Stimulated activated memory B cell treated with anti-CD40 and anti-IgM and Interleukin-4, amounts not matched to agents 10 μg/mL and 1 μg/mL and 100 μg/mL, for 72 hours (primary cell): ENCODE data around the gene CTTNBP2.
A peak's percentile ranks its signal among the peaks of the same experiment; 100 is the strongest.

Experiments used
- ATAC-seq: fragments of 150-1000 bp; cut with Tn5 transposase; 2 replicates; pipeline ENCODE4 v1.10.0; 2021
- H3K27ac Mint-ChIP-seq: one replicate; pipeline ENCODE4 v1.8.0; 2022; ENCODE audit warnings: mild to moderate bottlenecking, mixed read lengths
- H3K27me3 Mint-ChIP-seq: one replicate; pipeline ENCODE4 v1.8.0; 2022; ENCODE audit warnings: mixed read lengths
- H3K36me3 Mint-ChIP-seq: one replicate; pipeline ENCODE4 v1.8.0; 2022; ENCODE audit warnings: mixed read lengths
- H3K4me1 Mint-ChIP-seq: one replicate; pipeline ENCODE4 v1.8.0; 2022; ENCODE audit warnings: mixed read lengths
- H3K4me3 Mint-ChIP-seq: one replicate; pipeline ENCODE4 v1.8.0; 2022; ENCODE audit warnings: mild to moderate bottlenecking, moderate library complexity, mixed read lengths
- H3K9me3 Mint-ChIP-seq: one replicate; pipeline ENCODE4 v1.8.0; 2022; ENCODE audit warnings: mixed read lengths

Gene CTTNBP2

DNA sequence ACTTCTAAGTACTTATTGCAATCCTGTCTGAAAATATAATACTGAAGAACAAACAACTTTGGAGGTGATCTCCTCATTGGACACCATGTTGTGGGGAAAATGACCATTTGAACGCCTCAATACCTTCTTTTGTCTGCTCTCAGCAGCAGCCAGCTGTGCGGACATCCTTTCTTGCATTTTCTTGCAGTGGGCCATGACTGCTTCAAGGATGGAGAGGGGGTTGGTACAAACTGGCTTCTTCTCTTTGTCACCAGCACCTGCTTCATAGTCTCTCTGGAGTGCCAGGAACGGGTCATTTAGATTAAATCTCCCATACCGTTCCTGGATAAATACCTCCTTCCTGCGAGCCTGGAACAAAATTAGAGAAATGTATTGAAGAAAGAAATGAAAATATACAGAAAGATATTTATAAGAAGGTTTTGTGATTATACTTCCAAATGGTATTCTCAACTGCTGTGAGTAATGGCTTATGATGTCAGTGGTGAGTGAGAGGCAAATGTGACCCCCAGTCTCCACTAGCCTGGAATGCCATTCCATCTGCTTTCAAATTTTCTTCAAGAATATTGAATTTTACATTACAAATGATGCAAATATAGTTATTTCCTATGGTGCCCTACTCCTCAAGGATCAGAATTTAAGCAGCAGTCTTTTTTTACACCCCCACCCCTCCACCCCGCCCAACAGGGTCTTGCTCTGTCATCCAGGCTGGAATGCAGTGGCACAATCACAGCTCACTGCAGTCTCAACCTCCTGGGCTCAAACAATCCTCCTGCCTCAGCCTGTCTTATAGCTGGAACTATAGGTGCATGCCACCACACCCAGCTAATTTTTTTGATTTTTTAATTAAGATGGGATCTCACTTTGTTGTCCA is 62.4 kb downstream of the CTTNBP2 start:
- H3K27me3 Mint-ChIP-seq, result no peaks in the 10 kb centered on the region
- no peak for ATAC-seq
- H3K36me3 Mint-ChIP-seq, result no peaks in the 10 kb centered on the region
- no peaks in the 10 kb centered on the region for H3K9me3 Mint-ChIP-seq
- H3K4me1 Mint-ChIP-seq, result no peaks in the 10 kb centered on the region
- H3K27ac Mint-ChIP-seq, result no peak overlapping the region
- H3K4me3 Mint-ChIP-seq, result no peak overlapping the region

GRCh38 chr7:117809958-117810357 is 63.3 kb downstream of the CTTNBP2 start:
- Mint-ChIP-seq H3K27me3 (no peaks in the 10 kb centered on the region), H3K4me1 (no peaks in the 10 kb centered on the region), H3K4me3 (no peak overlapping the region), H3K36me3 (no peaks in the 10 kb centered on the region), H3K27ac (no peak overlapping the region), H3K9me3 (no peaks in the 10 kb centered on the region)
- ATAC-seq, result no peak

- Mint-ChIP-seq H3K4me1 (no peaks in the 10 kb centered on the region), H3K36me3 (no peaks in the 10 kb centered on the region), H3K4me3 (no peak overlapping the region), H3K27me3 (no peaks in the 10 kb centered on the region), H3K27ac (no peak overlapping the region), H3K9me3 (no peaks in the 10 kb centered on the region)
- ATAC-seq, result no peak
Observed at GRCh38 chr7:117808910-117809705, 64.1 kb downstream of the CTTNBP2 start.

- no peaks in the 10 kb centered on the region for H3K27me3 Mint-ChIP-seq
- no peak for ATAC-seq
- H3K36me3 Mint-ChIP-seq, result no peaks in the 10 kb centered on the region
- H3K9me3 Mint-ChIP-seq, result no peaks in the 10 kb centered on the region
- H3K4me3 Mint-ChIP-seq, result no peak overlapping the region
- H3K27ac Mint-ChIP-seq, result no peak overlapping the region
- no peaks in the 10 kb centered on the region for H3K4me1 Mint-ChIP-seq
Observed at GRCh38 chr7:117808341-117808757, 64.9 kb downstream of the CTTNBP2 start.

- Mint-ChIP-seq H3K27ac (no peak overlapping the region), H3K9me3 (no peaks in the 10 kb centered on the region), H3K36me3 (no peaks in the 10 kb centered on the region), H3K4me1 (no peaks in the 10 kb centered on the region), H3K27me3 (no peaks in the 10 kb centered on the region), H3K4me3 (no peak overlapping the region)
- no peak for ATAC-seq
Observed at GRCh38 chr7:117807676-117808075, 65.6 kb downstream of the CTTNBP2 start.

GRCh38 chr7:117806011-117806410 is 67.2 kb downstream of the CTTNBP2 start:
- Mint-ChIP-seq H3K27me3 (no peaks in the 10 kb centered on the region), H3K4me3 (no peak overlapping the region), H3K4me1 (no peaks in the 10 kb centered on the region), H3K36me3 (no peaks in the 10 kb centered on the region), H3K27ac (no peak overlapping the region), H3K9me3 (no peaks in the 10 kb centered on the region)
- no peak for ATAC-seq

DNA sequence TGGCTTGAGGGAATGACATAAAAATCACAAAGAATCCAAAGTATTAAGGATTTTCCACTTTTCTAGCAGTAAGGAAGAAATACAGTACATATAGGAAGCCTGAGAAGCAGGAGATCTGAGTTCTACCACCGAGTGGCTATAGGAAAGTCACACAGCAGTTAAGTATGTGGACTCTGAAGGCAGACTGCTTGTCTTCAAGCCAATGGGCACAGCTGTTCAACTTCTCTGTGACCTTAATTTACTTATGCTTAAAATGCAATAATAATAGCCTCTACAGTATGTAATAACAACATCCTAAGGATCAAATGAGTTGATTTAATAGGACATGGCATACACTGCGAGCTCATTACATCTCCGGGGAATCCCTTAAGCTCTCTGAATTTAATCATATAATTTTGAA is 68.0 kb downstream of the CTTNBP2 start:
- ATAC-seq, result no peak
- H3K27me3 Mint-ChIP-seq, result no peaks in the 10 kb centered on the region
- H3K4me3 Mint-ChIP-seq, result no peak overlapping the region
- no peaks in the 10 kb centered on the region for H3K4me1 Mint-ChIP-seq
- no peaks in the 10 kb centered on the region for H3K9me3 Mint-ChIP-seq
- H3K27ac Mint-ChIP-seq, result no peak overlapping the region
- H3K36me3 Mint-ChIP-seq, result no peaks in the 10 kb centered on the region

GRCh38 chr7:117803476-117803875 is 69.8 kb downstream of the CTTNBP2 start:
- ATAC-seq, result no peak
- no peak overlapping the region for H3K27ac Mint-ChIP-seq
- no peaks in the 10 kb centered on the region for H3K27me3 Mint-ChIP-seq
- H3K9me3 Mint-ChIP-seq, result no peaks in the 10 kb centered on the region
- no peaks in the 10 kb centered on the region for H3K4me1 Mint-ChIP-seq
- H3K36me3 Mint-ChIP-seq, result no peaks in the 10 kb centered on the region
- no peak overlapping the region for H3K4me3 Mint-ChIP-seq

GRCh38 chr7:117802660-117803059 is 70.6 kb downstream of the CTTNBP2 start:
- H3K27ac Mint-ChIP-seq, result no peak overlapping the region
- H3K9me3 Mint-ChIP-seq, result no peaks in the 10 kb centered on the region
- H3K4me1 Mint-ChIP-seq, result no peaks in the 10 kb centered on the region
- H3K36me3 Mint-ChIP-seq, result no peaks in the 10 kb centered on the region
- H3K27me3 Mint-ChIP-seq, result peaks cover 2% of the 10 kb centered on the region
- no peak overlapping the region for H3K4me3 Mint-ChIP-seq
- ATAC-seq, result no peak

GRCh38 chr7:117800841-117801240 is 72.4 kb downstream of the CTTNBP2 start:
- Mint-ChIP-seq H3K4me1 (no peaks in the 10 kb centered on the region), H3K27ac (no peak overlapping the region), H3K4me3 (no peak overlapping the region), H3K36me3 (no peaks in the 10 kb centered on the region), H3K9me3 (no peaks in the 10 kb centered on the region), H3K27me3 (peaks cover 9% of the 10 kb centered on the region)
- no peak for ATAC-seq

DNA sequence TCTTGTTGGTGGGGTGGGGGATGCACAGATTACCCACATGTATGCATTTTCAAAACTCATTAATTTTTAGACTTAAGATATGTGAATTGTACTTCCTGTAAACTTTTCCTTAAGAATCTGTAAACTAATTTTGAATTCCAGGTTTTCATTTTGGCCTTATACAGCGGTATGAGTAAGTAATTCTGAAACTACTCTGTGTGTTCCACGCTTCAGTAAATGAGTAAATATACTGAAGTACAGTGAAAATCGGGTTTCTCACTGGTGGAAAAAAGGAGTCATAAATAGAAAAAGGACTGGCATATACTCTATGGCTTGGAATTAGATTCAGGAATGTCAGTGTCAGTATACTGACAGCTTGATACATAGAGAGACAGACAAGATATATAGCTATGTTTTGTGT is 72.8 kb downstream of the CTTNBP2 start:
- Mint-ChIP-seq H3K27ac (no peak overlapping the region), H3K4me1 (no peaks in the 10 kb centered on the region), H3K9me3 (no peaks in the 10 kb centered on the region), H3K36me3 (no peaks in the 10 kb centered on the region), H3K27me3 (peaks cover 9% of the 10 kb centered on the region), H3K4me3 (no peak overlapping the region)
- no peak for ATAC-seq

DNA sequence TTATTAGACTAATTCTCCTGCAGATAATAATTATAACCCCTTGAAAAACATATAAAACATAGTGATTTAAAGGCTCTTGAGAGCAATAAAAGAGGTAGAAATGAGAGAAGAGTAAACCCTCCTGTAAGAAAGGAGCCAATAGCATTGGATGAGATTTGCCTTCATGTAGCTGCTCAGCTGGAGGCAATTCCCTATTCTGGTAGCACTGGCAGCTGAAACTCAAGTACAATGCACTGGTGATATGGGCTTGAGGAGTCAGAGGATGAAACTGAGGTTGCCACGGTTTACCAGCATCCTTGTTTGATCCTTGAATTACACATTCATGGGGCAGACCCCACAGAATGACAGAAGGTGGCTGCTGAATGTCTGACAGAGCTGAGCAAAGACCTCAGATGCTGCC is 76.4 kb downstream of the CTTNBP2 start:
- Mint-ChIP-seq H3K27ac (no peak overlapping the region), H3K9me3 (no peaks in the 10 kb centered on the region), H3K27me3 (peaks cover 9% of the 10 kb centered on the region), H3K36me3 (no peaks in the 10 kb centered on the region), H3K4me3 (no peak overlapping the region), H3K4me1 (peaks cover 6% of the 10 kb centered on the region)
- no peak for ATAC-seq

- Mint-ChIP-seq H3K36me3 (no peaks in the 10 kb centered on the region), H3K4me1 (peaks cover 6% of the 10 kb centered on the region), H3K27me3 (peaks cover 9% of the 10 kb centered on the region), H3K4me3 (no peak overlapping the region), H3K9me3 (no peaks in the 10 kb centered on the region), H3K27ac (no peak overlapping the region)
- ATAC-seq, result no peak
Observed at GRCh38 chr7:117793976-117794375, 79.3 kb downstream of the CTTNBP2 start.

DNA sequence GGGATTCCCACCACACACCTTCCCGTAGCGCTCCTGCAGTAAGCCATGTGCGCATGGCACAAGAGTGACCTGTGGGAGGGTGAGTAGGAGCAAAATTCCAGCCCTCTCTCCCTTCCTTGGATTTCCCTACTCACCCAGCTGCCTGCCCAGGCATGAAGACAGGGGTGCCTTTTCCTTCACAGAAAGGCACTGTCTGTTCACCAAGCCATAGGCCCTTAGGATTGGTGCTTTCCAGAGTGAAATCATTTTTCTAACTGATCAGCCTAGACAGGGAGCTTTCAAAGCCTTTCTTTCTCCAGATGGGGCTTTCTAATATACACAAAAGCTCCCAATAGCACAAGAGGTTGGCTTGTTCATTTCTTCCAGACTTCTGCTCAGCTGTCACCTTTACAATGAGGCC is 79.7 kb downstream of the CTTNBP2 start:
- H3K36me3 Mint-ChIP-seq, result no peaks in the 10 kb centered on the region
- H3K4me3 Mint-ChIP-seq, result no peak overlapping the region
- peaks cover 9% of the 10 kb centered on the region for H3K27me3 Mint-ChIP-seq
- no peaks in the 10 kb centered on the region for H3K9me3 Mint-ChIP-seq
- ATAC-seq, result no peak
- no peak overlapping the region for H3K27ac Mint-ChIP-seq
- peaks cover 6% of the 10 kb centered on the region for H3K4me1 Mint-ChIP-seq

GRCh38 chr7:117791877-117792780 is 81.1 kb downstream of the CTTNBP2 start:
- no peak overlapping the region for H3K4me3 Mint-ChIP-seq
- H3K4me1 Mint-ChIP-seq, result peaks cover 6% of the 10 kb centered on the region
- ATAC-seq, result peak; percentile 82
- H3K27me3 Mint-ChIP-seq, result peaks cover 2% of the 10 kb centered on the region
- H3K27ac Mint-ChIP-seq, result peak overlapping the region; percentile 1
- H3K36me3 Mint-ChIP-seq, result no peaks in the 10 kb centered on the region
- no peaks in the 10 kb centered on the region for H3K9me3 Mint-ChIP-seq
